Keratinocyte (primary cell): ENCODE results near the gene GTPBP6.

Source experiments
- CTCF ChIP-seq, 3 experiments: IDR thresholded peaks in 1 of 3; conservative IDR thresholded peaks in 1 of 3; optimal IDR thresholded peaks in 1 of 3; 2 replicates in 2 of 3; 3 replicates in 1 of 3; pipeline versions ENCODE3 to v1.5.1; 2011; ENCODE audit warnings: low read length in 3 of 3, mild to moderate bottlenecking in 3 of 3, moderate library complexity in 2 of 3, control low read depth in 1 of 3, inconsistent platforms in 1 of 3; ENCODE audit not compliant: insufficient read depth in 2 of 3; ENCODE audit errors: extremely low read depth in 1 of 3
- EZH2 ChIP-seq: IDR thresholded peaks from one replicate; pipeline ENCODE4 v1.6.1; 2012; ENCODE audit warnings: inconsistent platforms, mild to moderate bottlenecking, low read length, moderate library complexity

GRCh38 chrX:323721-324628, 5.4 kb upstream of the GTPBP6 start:
- TF ChIP-seq CTCF (optimal IDR thresholded peaks at IDR 0.05 in 1 of 3, IDR thresholded peaks at IDR 0.05 in 1 of 3, conservative IDR thresholded peaks at IDR 0.05 in 1 of 3; ENCODE audit: extremely low read depth in 1 of 3, insufficient read depth in 2 of 3, low read length in 3 of 3) (peak in 2 of 3 experiments; percentile 40 to 47), EZH2 (no peak)
